H9 (cell line): ENCODE measurements around the gene XIRP1. TPM values are rescaled to one million over a fixed set of nuclear protein-coding genes. Genes with fewer than 3 reads are reported as not detected.

Experiments
- DNase-seq: peaks from one replicate; pipeline ENCODE4 v3.0.0-alpha.2; 2017
- H2AFZ ChIP-seq: one replicate; pipeline ENCODE4 v1.6.1; 2013; ENCODE audit warnings: mild to moderate bottlenecking, low read length, control low read depth, moderate library complexity
- H2AK5ac ChIP-seq: 2 replicates; pipeline ENCODE4 v1.6.1; 2013; ENCODE audit warnings: low read length, control low read depth, mixed read lengths; ENCODE audit not compliant: insufficient read length
- H2BK120ac ChIP-seq: one replicate; pipeline ENCODE4 v1.6.1; 2013; ENCODE audit warnings: low read depth, mild to moderate bottlenecking, low read length, control low read depth, inconsistent platforms; ENCODE audit not compliant: poor library complexity, severe bottlenecking
- H2BK12ac ChIP-seq: 2 replicates; pipeline ENCODE4 v1.6.1; 2013; ENCODE audit warnings: low read length, control low read depth, mixed read lengths, low read depth; ENCODE audit not compliant: insufficient read length
- H2BK15ac ChIP-seq: 2 replicates; pipeline ENCODE4 v1.6.1; 2013; ENCODE audit warnings: low read depth, low read length, control low read depth
- H2BK20ac ChIP-seq: one replicate; pipeline ENCODE4 v1.6.1; 2013; ENCODE audit warnings: low read depth, mild to moderate bottlenecking, low read length, control low read depth, inconsistent platforms; ENCODE audit not compliant: poor library complexity, severe bottlenecking
- H2BK5ac ChIP-seq: 2 replicates; pipeline ENCODE4 v1.6.1; 2013; ENCODE audit warnings: low read length, control low read depth, mixed read lengths; ENCODE audit not compliant: insufficient read length
- H3K14ac ChIP-seq: 2 replicates; pipeline ENCODE4 v1.6.1; 2013; ENCODE audit warnings: low read length, control low read depth; ENCODE audit not compliant: insufficient read depth
- H3K18ac ChIP-seq: 2 replicates; pipeline ENCODE4 v1.6.1; 2013; ENCODE audit warnings: low read depth, mild to moderate bottlenecking, mixed read lengths, low read length, control low read depth; ENCODE audit not compliant: insufficient read length
- H3K23ac ChIP-seq: 2 replicates; pipeline ENCODE4 v1.6.1; 2013; ENCODE audit warnings: low read length, control low read depth, mixed read lengths, low read depth; ENCODE audit not compliant: insufficient read length
- H3K23me2 ChIP-seq: 2 replicates; pipeline ENCODE4 v1.6.1; 2013; ENCODE audit warnings: low read depth, mild to moderate bottlenecking, mixed read lengths, low read length, control low read depth; ENCODE audit not compliant: insufficient read length, poor library complexity, severe bottlenecking
- H3K27ac ChIP-seq: 2 replicates; pipeline ENCODE4 v1.5.1; 2013; ENCODE audit warnings: low read length, control low read depth, mixed read lengths, low read depth; ENCODE audit not compliant: insufficient read length
- H3K27me3 ChIP-seq: 2 replicates; pipeline ENCODE4 v1.6.1; 2013; ENCODE audit warnings: low read length, control low read depth, inconsistent platforms; ENCODE audit not compliant: insufficient read depth
- H3K4ac ChIP-seq: 2 replicates; pipeline ENCODE4 v1.6.1; 2013; ENCODE audit warnings: low read depth, mild to moderate bottlenecking, control low read depth, inconsistent platforms, low read length, moderate library complexity
- H3K4me1 ChIP-seq: 2 replicates; pipeline ENCODE4 v1.6.1; 2013; ENCODE audit warnings: low read length, control low read depth, inconsistent platforms; ENCODE audit not compliant: insufficient read depth
- H3K4me2 ChIP-seq: 2 replicates; pipeline ENCODE4 v1.6.1; 2013; ENCODE audit warnings: low read length, control low read depth, mixed read lengths; ENCODE audit not compliant: insufficient read length, insufficient read depth
- H3K56ac ChIP-seq: 2 replicates; pipeline ENCODE4 v1.6.1; 2013; ENCODE audit warnings: low read depth, mild to moderate bottlenecking, mixed read lengths, low read length, control low read depth; ENCODE audit not compliant: insufficient read length
- H3K79me1 ChIP-seq: 2 replicates; pipeline ENCODE4 v1.6.1; 2013; ENCODE audit warnings: low read depth, mild to moderate bottlenecking, moderate library complexity, low read length, control low read depth, inconsistent platforms; ENCODE audit not compliant: insufficient read depth, poor library complexity, severe bottlenecking
- H3K79me2 ChIP-seq: 2 replicates; pipeline ENCODE4 v1.6.1; 2013; ENCODE audit warnings: low read length, control low read depth, inconsistent platforms; ENCODE audit not compliant: insufficient read depth
- H3K9ac ChIP-seq: 2 replicates; pipeline ENCODE4 v1.6.1; 2013; ENCODE audit warnings: low read length, control low read depth, mixed read lengths; ENCODE audit not compliant: insufficient read length; ENCODE audit errors: extremely low read depth
- H3K9me3 ChIP-seq: one replicate; pipeline ENCODE4 v1.6.1; 2013; ENCODE audit warnings: low read depth, low read length, inconsistent platforms; ENCODE audit not compliant: control insufficient read depth
- H3T11ph ChIP-seq: one replicate; pipeline ENCODE4 v1.6.1; 2013; ENCODE audit warnings: mild to moderate bottlenecking, low read length, control low read depth, inconsistent platforms
- H4K20me1 ChIP-seq: one replicate; pipeline ENCODE4 v1.6.1; 2013; ENCODE audit not compliant: control insufficient read depth, insufficient read length, insufficient read depth
- H4K5ac ChIP-seq: 2 replicates; pipeline ENCODE4 v1.6.1; 2013; ENCODE audit warnings: low read depth, mild to moderate bottlenecking, mixed read lengths, low read length, control low read depth; ENCODE audit not compliant: insufficient read length
- H4K8ac ChIP-seq: replicated peaks from 2 replicates; pipeline ENCODE4 v1.6.1; 2013; ENCODE audit warnings: low read length, control low read depth, mixed read lengths, low read depth; ENCODE audit not compliant: insufficient read length
- H4K91ac ChIP-seq: 2 replicates; pipeline ENCODE4 v1.6.1; 2013; ENCODE audit warnings: low read depth, mild to moderate bottlenecking, moderate library complexity, mixed read lengths, low read length, control low read depth; ENCODE audit not compliant: insufficient read length
- H3K27ac Mint-ChIP-seq, 3 experiments: 2 replicates in 2 of 3; 3 replicates in 1 of 3; pipeline ENCODE4 v1.8.0; 2020 to 2021; ENCODE audit warnings: mixed read lengths in 3 of 3, mild to moderate bottlenecking in 1 of 3, moderate library complexity in 1 of 3
- H3K27me3 Mint-ChIP-seq: 2 replicates; pipeline ENCODE4 v1.8.0; 2021; ENCODE audit warnings: low read depth, mild to moderate bottlenecking, moderate library complexity, mixed read lengths
- H3K36me3 Mint-ChIP-seq, 3 experiments: 2 replicates in 2 of 3; 3 replicates in 1 of 3; pipeline ENCODE4 v1.8.0; 2020 to 2021; ENCODE audit warnings: low read depth in 3 of 3, mixed read lengths in 3 of 3; ENCODE audit not compliant: insufficient read depth in 1 of 3
- H3K4me1 Mint-ChIP-seq, 2 experiments: 2 replicates each; pipeline ENCODE4 v1.8.0; 2020; ENCODE audit warnings: mixed read lengths in 2 of 2
- H3K4me3 Mint-ChIP-seq, 2 experiments: 2 replicates in 1 of 2; 3 replicates in 1 of 2; pipeline ENCODE4 v1.8.0; 2020 to 2021; ENCODE audit warnings: mild to moderate bottlenecking in 2 of 2, mixed read lengths in 2 of 2, moderate library complexity in 1 of 2
- H3K9me3 Mint-ChIP-seq, 2 experiments: 2 replicates in 1 of 2; 3 replicates in 1 of 2; pipeline ENCODE4 v1.8.0; 2020; ENCODE audit warnings: mild to moderate bottlenecking in 2 of 2, mixed read lengths in 2 of 2, moderate library complexity in 1 of 2
- WGBS: extraction: QIAGEN DNeasy Blood & Tissue Kit; methylation state at CpG from one replicate; pipeline ENCODE4 v1.1.7; 2013; ENCODE audit warnings: missing lambda C conversion rate, low lambda C conversion rate, mixed read lengths; ENCODE audit not compliant: insufficient read length; ENCODE audit errors: extremely low coverage; 5-methylcytosine and 5-hydroxymethylcytosine counted together
- microRNA-seq: library from miRNA; unstranded; fragments of <30 nt; microRNA quantifications from one replicate; pipeline ENCODE4, GENCODE V29; 2020; ENCODE audit warnings: borderline microRNAs expressed
- total RNA-seq: library from RNA; stranded (reverse); gene quantifications from 2 replicates; pipeline ENCODE4 v1.2.1, GENCODE V29; 2021
- TF ChIP-seq, protein P1 (sequence below): fragments of 200-600 bp; sonication (generic); conservative IDR thresholded peaks from 3 replicates; pipeline ENCODE4 v1.8.0; 2021; ENCODE audit warnings: antibody characterized with exemption, mild to moderate bottlenecking

The XIRP1 gene
- total RNA-seq, 1 experiment from 2014 or later = not detected

DNA sequence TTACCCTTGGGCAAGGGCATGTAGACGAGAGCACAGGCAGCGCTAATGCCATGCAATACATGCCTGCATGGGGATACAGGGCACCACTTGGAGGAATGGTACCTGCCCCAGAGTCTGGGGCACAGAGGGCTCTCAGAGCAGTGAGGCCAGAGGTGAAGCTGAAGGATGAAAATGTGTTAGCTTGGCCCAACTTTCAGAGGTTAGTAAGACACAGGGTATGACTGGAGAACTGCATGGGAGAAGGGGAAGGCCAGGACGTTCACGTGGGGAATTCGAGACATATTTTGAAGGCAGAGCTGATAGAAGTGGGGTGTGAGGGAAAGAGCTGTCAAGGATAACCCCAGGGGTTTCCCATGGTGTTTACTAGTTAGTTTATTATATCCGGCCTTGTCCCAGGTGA is 58.6 kb downstream of the XIRP1 start:
- no peaks in the 10 kb centered on the region for H3K79me2 ChIP-seq
- TF ChIP-seq, protein P1, sequence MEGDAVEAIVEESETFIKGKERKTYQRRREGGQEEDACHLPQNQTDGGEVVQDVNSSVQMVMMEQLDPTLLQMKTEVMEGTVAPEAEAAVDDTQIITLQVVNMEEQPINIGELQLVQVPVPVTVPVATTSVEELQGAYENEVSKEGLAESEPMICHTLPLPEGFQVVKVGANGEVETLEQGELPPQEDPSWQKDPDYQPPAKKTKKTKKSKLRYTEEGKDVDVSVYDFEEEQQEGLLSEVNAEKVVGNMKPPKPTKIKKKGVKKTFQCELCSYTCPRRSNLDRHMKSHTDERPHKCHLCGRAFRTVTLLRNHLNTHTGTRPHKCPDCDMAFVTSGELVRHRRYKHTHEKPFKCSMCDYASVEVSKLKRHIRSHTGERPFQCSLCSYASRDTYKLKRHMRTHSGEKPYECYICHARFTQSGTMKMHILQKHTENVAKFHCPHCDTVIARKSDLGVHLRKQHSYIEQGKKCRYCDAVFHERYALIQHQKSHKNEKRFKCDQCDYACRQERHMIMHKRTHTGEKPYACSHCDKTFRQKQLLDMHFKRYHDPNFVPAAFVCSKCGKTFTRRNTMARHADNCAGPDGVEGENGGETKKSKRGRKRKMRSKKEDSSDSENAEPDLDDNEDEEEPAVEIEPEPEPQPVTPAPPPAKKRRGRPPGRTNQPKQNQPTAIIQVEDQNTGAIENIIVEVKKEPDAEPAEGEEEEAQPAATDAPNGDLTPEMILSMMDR = no peak
- no peak for DNase-seq
- H2AK5ac ChIP-seq = no peak overlapping the region
- no peaks in the 10 kb centered on the region for H3K9me3 ChIP-seq
- H3T11ph ChIP-seq = no peak overlapping the region
- peak overlapping the region in 1 of 3 experiments; percentile 25; a peak in 1 of 7 replicates for H3K27ac Mint-ChIP-seq
- H2BK12ac ChIP-seq = no peak overlapping the region
- H2BK120ac ChIP-seq = no peak overlapping the region
- no peaks in the 10 kb centered on the region for H3K9me3 Mint-ChIP-seq
- no peak overlapping the region for H3K9ac ChIP-seq
- peaks cover 2 to 5% of the 10 kb centered on the region in 2 experiments; a peak in 1 of 4 replicates for H3K4me1 Mint-ChIP-seq
- no peak overlapping the region for H2BK5ac ChIP-seq
- no peak overlapping the region for H3K18ac ChIP-seq
- no peaks in the 10 kb centered on the region for H3K23me2 ChIP-seq
- no peak overlapping the region for H2AFZ ChIP-seq
- no peaks in the 10 kb centered on the region for H4K20me1 ChIP-seq
- H3K23ac ChIP-seq = no peak overlapping the region
- no CpG with 5 or more reads among the region's 6 CpGs for WGBS
- H3K27me3 ChIP-seq = no peaks in the 10 kb centered on the region
- H3K27me3 Mint-ChIP-seq = no peaks in the 10 kb centered on the region
- H3K79me1 ChIP-seq = no peaks in the 10 kb centered on the region
- H3K14ac ChIP-seq = no peak overlapping the region
- no peak overlapping the region for H3K56ac ChIP-seq
- no peaks in the 10 kb centered on the region for H3K36me3 Mint-ChIP-seq
- H2BK15ac ChIP-seq = no peak overlapping the region
- H3K4me1 ChIP-seq = no peaks in the 10 kb centered on the region
- H4K8ac ChIP-seq = no peak overlapping the region
- no peak overlapping the region for H3K27ac ChIP-seq
- H4K91ac ChIP-seq = no peak overlapping the region
- no peak overlapping the region for H3K4ac ChIP-seq
- H3K4me2 ChIP-seq = no peak overlapping the region
- no peak overlapping the region for H3K4me3 Mint-ChIP-seq
- no peak overlapping the region for H2BK20ac ChIP-seq
- H4K5ac ChIP-seq = no peak overlapping the region

Small RNA genes lying within 50 kb of the gene (microRNA-seq; reads per million reads assigned to microRNA genes)
- gene MIR6822 = not detected

Other genes starting within 250 kb of the XIRP1 start
- gene SCN11A, start 140.7 kb downstream of the XIRP1 start, total RNA-seq = 0.17 and 0.20 TPM in 2 replicates
- 49.3 and 52.7 TPM in 2 replicates for gene WDR48, start 140.6 kb downstream of the XIRP1 start, total RNA-seq
- 36.1 and 37.4 TPM in 2 replicates for gene GORASP1, start 85.0 kb downstream of the XIRP1 start, total RNA-seq
- 1.7 and 2.3 TPM in 2 replicates for gene TTC21A, start 84.9 kb downstream of the XIRP1 start, total RNA-seq
- 8.2 and 8.5 TPM in 2 replicates for gene CSRNP1, start 39.0 kb downstream of the XIRP1 start, total RNA-seq
- 0.09 TPM in 1 of 2 replicates, not detected in the other for gene CX3CR1, start 87.4 kb upstream of the XIRP1 start, total RNA-seq
- gene CCR8, start 137.1 kb upstream of the XIRP1 start, total RNA-seq = 0.31 and 0.64 TPM in 2 replicates
- 47.9 and 48.2 TPM in 2 replicates for gene SLC25A38, start 190.8 kb upstream of the XIRP1 start, total RNA-seq
- 2,077 and 2,145 TPM in 2 replicates for gene RPSA, start 214.1 kb upstream of the XIRP1 start, total RNA-seq